ENCODE data around the gene SLC6A6.

GRCh38 chr3:14466179-14466903, 63.9 kb downstream of the SLC6A6 start:
- TF ChIP-seq CTCF (IDR thresholded peaks at IDR 0.05; ENCODE audit: insufficient read depth, low read depth, low read length) (no peak), EZH2 (IDR thresholded peaks at IDR 0.05; ENCODE audit: insufficient read depth, low read length) (no peak)

Measured in astrocyte (in vitro differentiated cells and primary cell).